Progenitor cell of endocrine pancreas (in vitro differentiated cells): ENCODE measurements around the gene DYNC1I2. TPM values are rescaled to one million over a fixed set of nuclear protein-coding genes. Genes with fewer than 3 reads are reported as not detected.
A peak's percentile ranks its signal among the peaks of the same experiment; 100 is the strongest.

Experiments used
- DNase-seq: peaks from one replicate; pipeline ENCODE4 v3.0.0; 2021; ENCODE audit warnings: low spot score; ENCODE audit not compliant: unreplicated experiment
- H3K27ac Mint-ChIP-seq: 2 replicates; pipeline ENCODE4 v1.8.0; 2021; ENCODE audit warnings: mild to moderate bottlenecking, moderate library complexity, mixed read lengths
- H3K27me3 Mint-ChIP-seq: 2 replicates; pipeline ENCODE4 v1.8.0; 2021; ENCODE audit warnings: mixed read lengths
- H3K36me3 Mint-ChIP-seq: 2 replicates; pipeline ENCODE4 v1.8.0; 2022; ENCODE audit warnings: mixed read lengths; ENCODE audit not compliant: insufficient read depth
- H3K4me1 Mint-ChIP-seq: 2 replicates; pipeline ENCODE4 v1.8.0; 2021; ENCODE audit warnings: low read depth, mixed read lengths
- H3K4me3 Mint-ChIP-seq: 2 replicates; pipeline ENCODE4 v1.8.0; 2021; ENCODE audit warnings: low read depth, mild to moderate bottlenecking, moderate library complexity, mixed read lengths
- H3K9me3 Mint-ChIP-seq: 2 replicates; pipeline ENCODE4 v1.8.0; 2021; ENCODE audit warnings: low read depth, mixed read lengths
- CTCF ChIP-seq: fragments of 200-600 bp; sonication (generic); IDR thresholded peaks from one replicate; pipeline ENCODE4 v1.5.0; 2021; ENCODE audit warnings: antibody characterized with exemption, mild to moderate bottlenecking; ENCODE audit not compliant: unreplicated experiment
- total RNA-seq: library from RNA; stranded (reverse); gene quantifications from 2 replicates; pipeline ENCODE4 v1.2.1, GENCODE V29; 2021

DYNC1I2 gene
- total RNA-seq, 1 donor from 2014 or later: 116 TPM

- Mint-ChIP-seq H3K27me3 (peaks cover 54% of the 10 kb centered on the region), H3K4me1 (peaks cover 36% of the 10 kb centered on the region), H3K36me3 (peaks cover 4% of the 10 kb centered on the region), H3K27ac (no peak overlapping the region), H3K4me3 (no peak overlapping the region), H3K9me3 (peaks cover 2% of the 10 kb centered on the region)
- no peak for TF ChIP-seq CTCF
- no peak for DNase-seq
These were observed 104.9 kb downstream of the DYNC1I2 start for GRCh38 chr2:171792157-171792556.

DNA sequence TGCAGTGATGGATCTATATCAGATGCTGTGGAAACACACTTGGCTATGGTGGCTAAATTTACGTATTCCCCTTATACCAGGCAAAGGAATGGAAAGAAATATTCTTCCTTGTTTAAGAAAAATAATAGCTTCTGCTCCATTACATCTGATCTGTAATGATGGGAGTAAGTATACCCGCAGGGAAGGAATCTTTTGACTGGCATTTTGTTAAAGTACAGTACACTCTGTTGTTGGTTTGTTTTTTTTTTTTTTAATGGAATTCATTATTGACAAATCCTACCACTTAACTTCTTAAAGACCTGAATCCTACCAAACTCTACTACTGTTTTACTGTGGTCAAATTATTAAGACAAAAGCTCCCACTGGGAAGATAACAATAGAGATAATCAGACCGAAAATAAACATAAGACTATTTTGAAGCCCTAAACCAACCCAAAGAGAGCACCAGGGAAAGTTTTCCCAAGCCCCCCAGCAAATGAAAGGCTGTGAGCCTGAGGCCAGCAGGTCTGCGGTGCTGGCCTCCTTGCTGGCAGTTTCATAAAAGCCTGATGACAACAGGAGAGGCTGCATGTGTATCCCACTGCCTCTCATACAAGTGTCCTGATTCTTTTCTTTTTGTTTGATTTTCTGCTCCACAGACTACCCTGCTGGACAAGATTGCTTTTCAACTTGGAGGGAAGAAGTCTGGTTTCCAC, 105.8 kb downstream of the DYNC1I2 start:
- H3K27me3 Mint-ChIP-seq: peaks cover 52% of the 10 kb centered on the region
- H3K4me3 Mint-ChIP-seq: no peak overlapping the region
- DNase-seq: no peak
- H3K4me1 Mint-ChIP-seq: peaks cover 27% of the 10 kb centered on the region
- H3K9me3 Mint-ChIP-seq: no peaks in the 10 kb centered on the region
- peaks cover 2% of the 10 kb centered on the region for H3K36me3 Mint-ChIP-seq
- H3K27ac Mint-ChIP-seq: peak overlapping the region; percentile 30
- TF ChIP-seq CTCF: no peak

- Mint-ChIP-seq H3K4me3 (no peak overlapping the region), H3K27ac (no peak overlapping the region), H3K27me3 (peaks cover 44% of the 10 kb centered on the region), H3K4me1 (peaks cover 19% of the 10 kb centered on the region), H3K9me3 (no peaks in the 10 kb centered on the region), H3K36me3 (peaks cover 2% of the 10 kb centered on the region)
- DNase-seq: no peak
- TF ChIP-seq CTCF: no peak
These were observed 106.7 kb downstream of the DYNC1I2 start for GRCh38 chr2:171793691-171794678.

GRCh38 chr2:171794918-171795317, 107.6 kb downstream of the DYNC1I2 start:
- Mint-ChIP-seq H3K36me3 (peaks cover 2% of the 10 kb centered on the region), H3K4me3 (no peak overlapping the region), H3K9me3 (no peaks in the 10 kb centered on the region), H3K27ac (no peak overlapping the region), H3K4me1 (peaks cover 19% of the 10 kb centered on the region), H3K27me3 (peaks cover 45% of the 10 kb centered on the region)
- no peak for TF ChIP-seq CTCF
- DNase-seq: no peak

Other genes with a start within 250 kb of the DYNC1I2 start
- gene CYBRD1, start 165.0 kb upstream of the DYNC1I2 start, total RNA-seq: 2.3 and 2.5 TPM in 2 replicates
- 8.6 and 13.9 TPM in 2 replicates for gene SLC25A12, start 206.8 kb downstream of the DYNC1I2 start, total RNA-seq
- gene HAT1, start 235.0 kb downstream of the DYNC1I2 start, total RNA-seq: 40.5 and 41.2 TPM in 2 replicates